ENCODE results near the gene ZFR2. TPM values are rescaled to one million over a fixed set of nuclear protein-coding genes. Genes with fewer than 3 reads are reported as not detected.

The ZFR2 gene
- polyA plus RNA-seq, 1 of the 3 experiments (the other 2 are of a cell fraction): 0.44 TPM

DNA sequence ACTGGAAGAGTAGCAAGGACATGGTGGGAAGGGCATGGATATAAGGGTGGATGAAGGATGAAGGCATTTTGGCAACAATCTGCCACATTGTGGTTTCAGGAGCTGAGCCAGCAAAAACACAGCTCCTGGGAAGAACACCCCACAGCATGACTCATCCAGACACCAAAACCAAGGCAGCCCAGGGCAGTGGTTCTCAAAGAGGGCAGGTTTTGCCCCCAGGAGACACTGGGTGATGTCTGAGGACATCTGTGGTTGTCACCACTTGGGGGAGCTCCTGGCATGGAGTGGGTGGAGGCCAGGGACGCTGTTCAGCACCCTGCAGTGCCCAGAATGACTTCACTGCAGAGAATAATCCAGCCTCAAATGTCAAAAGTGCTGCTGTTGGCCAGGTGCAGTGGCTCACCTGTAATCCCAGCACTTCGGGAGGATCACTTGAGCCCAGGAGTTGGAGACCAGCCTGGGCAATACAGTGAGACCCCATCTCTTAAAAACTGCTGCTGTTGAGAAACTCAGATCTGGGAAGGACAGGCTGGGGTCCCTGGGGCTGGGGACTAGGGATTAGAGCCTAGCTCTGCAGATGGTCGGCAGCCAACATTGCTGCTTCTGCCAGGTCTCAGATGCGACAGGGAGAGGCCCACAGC lies 16.1 kb downstream of the ZFR2 start:
- Histone ChIP-seq H3K9me3 (no peaks in the 10 kb centered on the region), H3K36me3 (replicated peaks in 1 of 2; ENCODE audit: control insufficient read depth in 1 of 2, insufficient read depth in 2 of 2, low read length in 1 of 2) (no peaks in the 10 kb centered on the region), H3K79me2 (ENCODE audit: insufficient read depth) (no peaks in the 10 kb centered on the region), H3K9ac (no peak overlapping the region), H3K4me1 (ENCODE audit: control insufficient read depth in 1 of 2, insufficient read depth in 2 of 2, low read depth in 1 of 2, low read length in 1 of 2) (no peaks in the 10 kb centered on the region), H3K27ac (ENCODE audit: low read depth in 2 of 2, low read length in 1 of 2) (no peak overlapping the region), H4K20me1 (ENCODE audit: insufficient read depth) (no peaks in the 10 kb centered on the region), H2AFZ (ENCODE audit: low read depth) (no peak overlapping the region), H3F3A (replicated peaks; ENCODE audit: insufficient read depth) (no peaks in the 10 kb centered on the region), H3K4me3 (ENCODE audit: low read depth in 2 of 2, low read length in 1 of 2) (no peak overlapping the region), H3K27me3 (ENCODE audit: insufficient read depth) (no peaks in the 10 kb centered on the region; the same call in 1 of the 2 replicates), H3K4me2 (no peak overlapping the region), H3K9me2 (no peaks in the 10 kb centered on the region)
- CTCF ChIA-PET: interaction anchor here (1.2 to 2.0 kb wide), 3 partner anchors 12 to 31 kb away, joined by 5 to 8 read pairs (median 6); no protein-coding TSS in a partner anchor
- 70% methylated on average over 2 of the region's 4 CpGs for WGBS (ENCODE audit: low lambda C conversion rate)
- POLR2A ChIA-PET: no interaction called here
- no peak for DNase-seq
- peak; percentile 56 for TF ChIP-seq TCF12 (IDR thresholded peaks at IDR 0.05)
- TF ChIP-seq, protein P1, sequence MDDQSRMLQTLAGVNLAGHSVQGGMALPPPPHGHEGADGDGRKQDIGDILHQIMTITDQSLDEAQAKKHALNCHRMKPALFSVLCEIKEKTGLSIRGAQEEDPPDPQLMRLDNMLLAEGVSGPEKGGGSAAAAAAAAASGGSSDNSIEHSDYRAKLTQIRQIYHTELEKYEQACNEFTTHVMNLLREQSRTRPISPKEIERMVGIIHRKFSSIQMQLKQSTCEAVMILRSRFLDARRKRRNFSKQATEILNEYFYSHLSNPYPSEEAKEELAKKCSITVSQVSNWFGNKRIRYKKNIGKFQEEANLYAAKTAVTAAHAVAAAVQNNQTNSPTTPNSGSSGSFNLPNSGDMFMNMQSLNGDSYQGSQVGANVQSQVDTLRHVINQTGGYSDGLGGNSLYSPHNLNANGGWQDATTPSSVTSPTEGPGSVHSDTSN (IDR thresholded peaks at IDR 0.05): peak; percentile 58; the same call in 1 of the 2 replicates
- TF ChIP-seq NRF1 (IDR thresholded peaks at IDR 0.05; ENCODE audit: low read depth, low read length): no peak
- peak; percentile 39 for TF ChIP-seq RAD21 (IDR thresholded peaks at IDR 0.05; ENCODE audit: low read length)
- TF ChIP-seq JUND (IDR thresholded peaks at IDR 0.05): peak; percentile 60
- TF ChIP-seq FOSL2 (IDR thresholded peaks at IDR 0.05; ENCODE audit: borderline replicate concordance, low read depth): peak; percentile 68
- peak; percentile 57; the same call in 1 of the 2 replicates for TF ChIP-seq RXRA (IDR thresholded peaks at IDR 0.05; ENCODE audit: borderline replicate concordance, low read depth)
- peak; percentile 93 for TF ChIP-seq NFIC (IDR thresholded peaks at IDR 0.05; ENCODE audit: borderline replicate concordance)
- TF ChIP-seq, protein P2, sequence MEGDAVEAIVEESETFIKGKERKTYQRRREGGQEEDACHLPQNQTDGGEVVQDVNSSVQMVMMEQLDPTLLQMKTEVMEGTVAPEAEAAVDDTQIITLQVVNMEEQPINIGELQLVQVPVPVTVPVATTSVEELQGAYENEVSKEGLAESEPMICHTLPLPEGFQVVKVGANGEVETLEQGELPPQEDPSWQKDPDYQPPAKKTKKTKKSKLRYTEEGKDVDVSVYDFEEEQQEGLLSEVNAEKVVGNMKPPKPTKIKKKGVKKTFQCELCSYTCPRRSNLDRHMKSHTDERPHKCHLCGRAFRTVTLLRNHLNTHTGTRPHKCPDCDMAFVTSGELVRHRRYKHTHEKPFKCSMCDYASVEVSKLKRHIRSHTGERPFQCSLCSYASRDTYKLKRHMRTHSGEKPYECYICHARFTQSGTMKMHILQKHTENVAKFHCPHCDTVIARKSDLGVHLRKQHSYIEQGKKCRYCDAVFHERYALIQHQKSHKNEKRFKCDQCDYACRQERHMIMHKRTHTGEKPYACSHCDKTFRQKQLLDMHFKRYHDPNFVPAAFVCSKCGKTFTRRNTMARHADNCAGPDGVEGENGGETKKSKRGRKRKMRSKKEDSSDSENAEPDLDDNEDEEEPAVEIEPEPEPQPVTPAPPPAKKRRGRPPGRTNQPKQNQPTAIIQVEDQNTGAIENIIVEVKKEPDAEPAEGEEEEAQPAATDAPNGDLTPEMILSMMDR (IDR thresholded peaks at IDR 0.05): peak; percentile 52
- no peak for TF ChIP-seq POLR2AphosphoS5 (IDR thresholded peaks at IDR 0.05; ENCODE audit: low read depth, low read length)

DNA sequence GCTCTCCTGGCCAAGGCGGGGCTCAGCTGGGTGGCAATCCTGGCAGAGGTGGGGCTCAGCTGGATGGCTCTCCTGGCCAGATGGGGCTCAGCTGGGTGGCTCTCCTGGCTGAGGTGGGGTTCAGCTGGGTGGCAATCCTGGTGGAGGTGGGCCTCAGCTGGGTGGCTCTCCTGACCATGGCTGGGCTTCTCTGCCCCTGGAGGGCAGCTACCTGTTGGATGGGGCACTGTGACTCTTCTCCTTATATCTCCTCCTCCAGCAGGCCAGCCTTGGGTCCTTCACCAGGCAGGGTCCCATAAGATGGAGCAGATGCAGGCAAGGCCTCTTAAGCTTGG lies 16.7 kb downstream of the ZFR2 start:
- H3K9ac ChIP-seq: no peak overlapping the region

More for the DNA sequence above, 16.7 kb downstream of the ZFR2 start:
- WGBS (ENCODE audit: low lambda C conversion rate): no CpG with 5 or more reads among the region's 1 CpG
- Histone ChIP-seq H3K27me3 (ENCODE audit: insufficient read depth) (no peaks in the 10 kb centered on the region; the same call in 1 of the 2 replicates), H3F3A (replicated peaks; ENCODE audit: insufficient read depth) (no peaks in the 10 kb centered on the region), H3K36me3 (replicated peaks in 1 of 2; ENCODE audit: control insufficient read depth in 1 of 2, insufficient read depth in 2 of 2, low read length in 1 of 2) (no peaks in the 10 kb centered on the region), H3K9me2 (no peaks in the 10 kb centered on the region), H3K27ac (ENCODE audit: low read depth in 2 of 2, low read length in 1 of 2) (no peak overlapping the region), H3K9me3 (no peaks in the 10 kb centered on the region), H3K4me2 (no peak overlapping the region), H3K4me1 (ENCODE audit: control insufficient read depth in 1 of 2, insufficient read depth in 2 of 2, low read depth in 1 of 2, low read length in 1 of 2) (no peaks in the 10 kb centered on the region), H3K4me3 (ENCODE audit: low read depth in 2 of 2, low read length in 1 of 2) (no peak overlapping the region), H4K20me1 (ENCODE audit: insufficient read depth) (no peaks in the 10 kb centered on the region), H2AFZ (ENCODE audit: low read depth) (no peak overlapping the region), H3K79me2 (ENCODE audit: insufficient read depth) (no peaks in the 10 kb centered on the region)
- CTCF ChIA-PET: interaction anchor here (0.9 to 2.0 kb wide), 4 partner anchors 12 to 164 kb away, joined by 3 to 8 read pairs (median 6); no protein-coding TSS in a partner anchor
- POLR2A ChIA-PET: no interaction called here
- no peak for DNase-seq
- TF ChIP-seq, protein P3, sequence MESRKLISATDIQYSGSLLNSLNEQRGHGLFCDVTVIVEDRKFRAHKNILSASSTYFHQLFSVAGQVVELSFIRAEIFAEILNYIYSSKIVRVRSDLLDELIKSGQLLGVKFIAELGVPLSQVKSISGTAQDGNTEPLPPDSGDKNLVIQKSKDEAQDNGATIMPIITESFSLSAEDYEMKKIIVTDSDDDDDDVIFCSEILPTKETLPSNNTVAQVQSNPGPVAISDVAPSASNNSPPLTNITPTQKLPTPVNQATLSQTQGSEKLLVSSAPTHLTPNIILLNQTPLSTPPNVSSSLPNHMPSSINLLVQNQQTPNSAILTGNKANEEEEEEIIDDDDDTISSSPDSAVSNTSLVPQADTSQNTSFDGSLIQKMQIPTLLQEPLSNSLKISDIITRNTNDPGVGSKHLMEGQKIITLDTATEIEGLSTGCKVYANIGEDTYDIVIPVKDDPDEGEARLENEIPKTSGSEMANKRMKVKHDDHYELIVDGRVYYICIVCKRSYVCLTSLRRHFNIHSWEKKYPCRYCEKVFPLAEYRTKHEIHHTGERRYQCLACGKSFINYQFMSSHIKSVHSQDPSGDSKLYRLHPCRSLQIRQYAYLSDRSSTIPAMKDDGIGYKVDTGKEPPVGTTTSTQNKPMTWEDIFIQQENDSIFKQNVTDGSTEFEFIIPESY (IDR thresholded peaks at IDR 0.05; ENCODE audit: borderline replicate concordance, low read depth): no peak
- TF ChIP-seq RXRA (IDR thresholded peaks at IDR 0.05; ENCODE audit: borderline replicate concordance, low read depth) (no peak), CHD2 (IDR thresholded peaks at IDR 0.05; ENCODE audit: low read length, partially characterized antibody) (no peak), TAF1 (IDR thresholded peaks at IDR 0.05; ENCODE audit: borderline replicate concordance, low read depth, low read length) (no peak), JUND (IDR thresholded peaks at IDR 0.05) (no peak), NFIC (IDR thresholded peaks at IDR 0.05; ENCODE audit: borderline replicate concordance) (no peak), NRF1 (IDR thresholded peaks at IDR 0.05; ENCODE audit: low read depth, low read length) (no peak), TEAD4 (IDR thresholded peaks at IDR 0.05; ENCODE audit: borderline replicate concordance, insufficient read depth) (no peak), RFX5 (IDR thresholded peaks at IDR 0.05; ENCODE audit: low read length) (no peak), EP300 (IDR thresholded peaks at IDR 0.05; ENCODE audit: borderline replicate concordance in 1 of 2, low read depth in 1 of 2, low read length in 1 of 2) (no peak), MEF2A (IDR thresholded peaks at IDR 0.05; ENCODE audit: borderline replicate concordance, low read depth) (no peak)
- TF ChIP-seq, protein P4, sequence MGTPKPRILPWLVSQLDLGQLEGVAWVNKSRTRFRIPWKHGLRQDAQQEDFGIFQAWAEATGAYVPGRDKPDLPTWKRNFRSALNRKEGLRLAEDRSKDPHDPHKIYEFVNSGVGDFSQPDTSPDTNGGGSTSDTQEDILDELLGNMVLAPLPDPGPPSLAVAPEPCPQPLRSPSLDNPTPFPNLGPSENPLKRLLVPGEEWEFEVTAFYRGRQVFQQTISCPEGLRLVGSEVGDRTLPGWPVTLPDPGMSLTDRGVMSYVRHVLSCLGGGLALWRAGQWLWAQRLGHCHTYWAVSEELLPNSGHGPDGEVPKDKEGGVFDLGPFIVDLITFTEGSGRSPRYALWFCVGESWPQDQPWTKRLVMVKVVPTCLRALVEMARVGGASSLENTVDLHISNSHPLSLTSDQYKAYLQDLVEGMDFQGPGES (IDR thresholded peaks at IDR 0.05; ENCODE audit: low read depth, low read length): no peak
